Activated CD4-positive, CD25-positive, alpha-beta regulatory T cell treated with anti-CD3 and anti-CD28 coated beads, Interleukin-2, amount 50 U/mL, for 72 hours (primary cell): Measurements from ENCODE around the gene SLC25A19.

ENCODE experiments used
- DNase-seq: peaks from one replicate; pipeline ENCODE4 v3.0.0; 2021

SLC25A19 gene

DNA sequence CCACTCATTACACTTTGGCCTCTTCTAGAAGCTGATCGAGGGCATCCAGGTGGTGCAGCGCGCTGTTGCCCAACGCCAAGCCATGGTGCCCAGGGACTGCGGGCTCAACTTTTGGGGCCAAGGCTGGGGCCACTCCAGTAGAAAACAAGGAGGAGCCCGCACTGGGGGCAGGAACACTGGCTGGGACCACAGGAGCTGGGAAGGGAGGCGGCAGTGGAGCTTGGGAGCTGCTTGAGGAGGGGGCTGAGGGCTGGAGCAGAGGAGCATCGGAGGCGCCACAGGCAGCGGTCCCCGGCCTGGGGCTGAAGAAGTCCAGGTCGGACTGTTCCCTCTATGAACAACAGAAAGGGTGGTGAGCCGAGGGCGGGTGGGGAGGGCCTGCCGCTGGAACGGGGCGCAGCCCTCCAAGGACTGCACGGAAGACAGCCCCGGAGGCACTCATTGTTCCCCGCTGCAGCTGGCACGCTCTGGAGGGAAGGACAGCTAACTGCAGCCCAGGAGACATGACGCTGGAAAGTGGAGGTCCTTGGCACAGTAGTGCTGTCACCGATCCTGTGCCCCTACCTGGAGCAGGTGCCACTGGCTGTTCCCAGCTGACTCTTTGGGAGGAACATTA is 49.3 kb downstream of the SLC25A19 start:
- no peak for DNase-seq

DNA sequence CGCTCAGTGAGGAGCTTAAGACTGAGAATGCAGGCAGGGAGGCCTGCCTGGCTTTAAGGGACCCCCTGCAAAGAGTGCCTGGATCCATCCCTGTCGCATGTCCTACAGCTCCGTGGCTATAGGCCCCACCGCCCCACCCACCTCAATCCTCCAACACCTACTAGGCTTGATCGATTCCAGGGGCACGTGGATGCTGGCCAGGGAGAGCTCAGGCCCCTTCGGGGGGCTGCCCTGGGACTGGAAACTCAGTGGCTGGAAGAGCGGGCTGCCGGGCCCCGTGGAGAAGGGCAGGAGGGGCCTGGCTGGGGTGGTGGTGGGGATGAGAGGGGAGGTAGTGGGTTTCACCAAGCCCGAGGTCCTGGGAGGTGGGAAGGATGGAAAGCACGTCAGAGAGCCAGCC is 50.0 kb downstream of the SLC25A19 start:
- DNase-seq: no peak

GRCh38 chr17:75238684-75239191 is 50.5 kb downstream of the SLC25A19 start:
- peak; percentile 61 for DNase-seq

DNA sequence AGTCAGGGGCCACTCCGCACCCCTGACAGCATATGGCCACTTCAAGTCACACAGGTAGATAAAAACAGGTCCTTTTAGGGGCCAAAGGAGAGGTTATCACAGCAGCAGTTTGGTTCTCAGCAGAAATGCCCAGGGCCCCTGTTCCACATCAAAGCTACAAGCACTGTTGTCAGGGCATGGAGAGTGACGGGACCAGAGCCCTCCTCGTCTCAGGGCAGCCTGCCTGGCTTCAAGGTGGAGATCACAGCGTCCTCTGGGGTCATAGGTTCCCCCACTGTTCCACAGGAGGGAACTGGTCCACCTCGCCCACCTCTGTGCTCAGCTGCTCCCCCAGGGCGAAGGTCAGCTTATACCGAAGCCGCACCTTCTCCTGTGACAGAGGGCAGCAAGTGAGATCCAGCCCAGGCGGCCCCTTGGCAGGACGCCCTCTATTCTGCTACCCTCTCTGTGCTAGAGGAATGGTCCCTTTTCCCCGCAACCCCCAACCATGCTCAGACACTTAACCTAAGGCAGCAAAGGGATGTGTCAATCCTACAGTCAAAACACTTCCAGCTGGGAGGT is 51.1 kb downstream of the SLC25A19 start:
- no peak for DNase-seq

DNA sequence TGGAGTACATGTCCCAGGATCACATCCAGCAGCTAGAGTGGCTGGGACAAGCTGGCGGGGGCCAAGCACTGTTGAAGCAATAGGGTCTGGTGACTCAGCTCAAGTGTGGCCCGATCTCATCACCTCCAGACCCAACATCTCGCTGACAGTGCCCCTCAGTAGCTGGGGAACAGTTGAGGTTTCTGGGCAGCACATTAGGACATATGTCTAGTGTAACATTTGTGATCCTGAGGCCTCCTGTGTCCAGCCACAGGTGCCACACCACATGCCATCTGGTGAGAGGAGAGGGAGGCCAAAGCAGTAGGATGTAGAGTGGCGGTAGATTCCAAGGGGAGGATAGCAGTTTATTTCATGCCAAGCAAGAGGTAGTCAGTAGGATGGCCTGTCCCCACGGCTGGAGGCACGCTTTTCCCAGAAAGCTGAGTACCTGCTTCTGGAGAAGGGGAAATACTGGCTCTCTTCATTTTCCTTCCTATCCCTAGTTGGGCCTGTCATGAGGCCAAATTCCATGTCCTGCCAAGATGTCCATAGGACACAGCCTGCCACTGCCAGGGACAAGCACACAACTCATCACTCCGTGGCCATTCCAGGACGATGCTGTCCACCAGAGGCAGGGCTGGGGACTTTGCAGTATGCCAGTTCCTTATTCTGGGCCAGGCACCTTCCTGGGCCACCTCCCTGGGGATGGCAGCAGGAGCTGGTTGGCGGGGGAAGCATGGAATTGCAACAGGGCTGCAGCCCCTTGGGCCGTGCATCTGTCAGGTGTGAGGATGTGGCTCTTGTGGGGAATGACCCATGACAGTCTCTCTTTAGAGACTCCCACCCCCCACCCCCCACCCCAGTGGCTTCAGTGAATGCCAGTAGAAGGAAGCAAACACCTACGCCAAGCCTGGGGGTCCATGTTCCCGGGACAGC is 51.9 kb downstream of the SLC25A19 start:
- DNase-seq: no peak

- no peak for DNase-seq
Observed at GRCh38 chr17:75232786-75233185, 56.4 kb downstream of the SLC25A19 start.

DNA sequence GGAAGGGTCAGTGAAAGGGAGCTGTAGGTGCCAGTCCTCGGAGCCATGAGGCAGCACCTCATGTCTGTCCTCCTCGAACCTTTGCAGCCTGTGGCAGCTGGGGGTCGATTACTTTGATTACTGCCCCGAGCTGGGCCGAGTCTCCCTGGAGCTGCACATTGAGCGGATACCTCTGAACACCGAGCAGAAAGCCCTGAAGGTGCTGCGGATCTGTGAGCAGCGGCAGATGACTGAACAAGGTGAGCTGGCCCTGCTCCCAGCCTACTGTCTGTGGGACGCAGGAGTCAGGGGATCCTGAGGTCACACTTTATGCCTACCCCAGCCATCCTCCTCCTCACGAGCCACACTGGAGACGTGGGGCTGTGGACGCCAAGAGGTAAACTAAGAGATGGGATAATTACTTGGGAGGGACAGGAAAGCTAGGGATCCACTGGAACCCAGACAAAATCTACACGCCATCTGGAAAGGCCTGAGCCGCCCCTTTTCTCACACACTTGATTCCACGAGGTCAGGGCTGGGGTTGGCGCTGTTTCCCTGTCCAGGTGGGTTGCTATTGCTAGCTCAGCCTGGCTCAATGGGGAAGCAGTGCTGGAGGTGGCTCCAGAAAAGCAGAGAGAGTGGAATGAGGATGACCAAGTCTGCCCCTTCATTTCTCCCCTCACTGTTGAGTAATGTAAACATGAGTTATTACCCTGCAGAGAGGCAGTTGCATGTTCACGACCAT is 57.3 kb downstream of the SLC25A19 start:
- no peak for DNase-seq

- DNase-seq: no peak
Observed at GRCh38 chr17:75231071-75231470, 58.2 kb downstream of the SLC25A19 start.

- DNase-seq: no peak
Observed at GRCh38 chr17:75228847-75229246, 60.4 kb downstream of the SLC25A19 start.

- DNase-seq: no peak
Observed at GRCh38 chr17:75228305-75228704, 60.9 kb downstream of the SLC25A19 start.

DNA sequence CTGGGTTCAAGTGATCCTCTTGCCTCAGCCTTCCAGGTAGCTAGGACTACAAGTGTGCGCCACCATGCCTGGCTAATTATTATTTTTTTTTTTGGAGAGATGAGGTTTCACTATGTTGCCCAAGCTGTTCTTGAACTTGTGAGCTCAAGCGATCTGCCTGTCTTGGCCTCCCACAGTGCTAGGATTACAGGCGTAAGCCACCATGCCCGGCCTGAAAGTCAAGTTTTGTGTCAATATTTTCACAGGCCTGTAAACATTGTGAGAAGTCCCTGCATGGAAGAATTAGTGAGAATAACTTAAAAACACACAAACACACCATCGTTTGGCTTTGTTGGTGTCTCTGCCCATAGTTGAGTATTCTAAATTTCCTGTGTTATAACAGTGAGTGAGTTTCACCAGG is 61.5 kb downstream of the SLC25A19 start:
- DNase-seq: no peak

GRCh38 chr17:75225016-75225415 is 64.2 kb downstream of the SLC25A19 start:
- DNase-seq: no peak
